RWPE2 (cell line): ENCODE results near the gene LRRC10.

Experiments used
- ATAC-seq: fragments of 200-7000 bp; cut with Tn5 transposase; 3 replicates; pipeline ENCODE4 v1.9.1; 2021; ENCODE audit warnings: low read depth
- DNase-seq: peaks from one replicate; pipeline ENCODE4 v3.0.0-alpha.2; 2020; ENCODE audit warnings: low spot score
- H3K27ac ChIP-seq: fragments of 450-650 bp; 2 replicates; pipeline ENCODE4 v1.5.1; 2017; ENCODE audit warnings: mild to moderate bottlenecking; ENCODE audit not compliant: poor library complexity, severe bottlenecking
- H3K27me3 ChIP-seq: fragments of 250-450 bp; sonication (Bioruptor Pico); 2 replicates; pipeline ENCODE4 v1.5.1; 2021; ENCODE audit warnings: mild to moderate bottlenecking, moderate library complexity; ENCODE audit not compliant: insufficient read depth, poor library complexity, severe bottlenecking
- H3K36me3 ChIP-seq: fragments of 250-450 bp; sonication (Bioruptor Pico); 2 replicates; pipeline ENCODE4 v1.5.1; 2020; ENCODE audit warnings: low read depth, mild to moderate bottlenecking, moderate library complexity
- H3K4me1 ChIP-seq: fragments of 250-450 bp; sonication (Bioruptor Pico); 2 replicates; pipeline ENCODE4 v1.5.1; 2021; ENCODE audit warnings: mild to moderate bottlenecking, moderate library complexity; ENCODE audit not compliant: insufficient read depth, poor library complexity, severe bottlenecking
- H3K4me3 ChIP-seq: fragments of 250-450 bp; sonication (Bioruptor Pico); 2 replicates; pipeline ENCODE4 v1.5.1; 2021; ENCODE audit warnings: mild to moderate bottlenecking, moderate library complexity; ENCODE audit not compliant: severe bottlenecking
- H3K9me3 ChIP-seq: fragments of 250-450 bp; sonication (Bioruptor Pico); 2 replicates; pipeline ENCODE4 v1.5.1; 2021; ENCODE audit warnings: mild to moderate bottlenecking, moderate library complexity; ENCODE audit not compliant: severe bottlenecking
- CTCF ChIP-seq: fragments of 450-650 bp; IDR thresholded peaks from one replicate; pipeline ENCODE4 v1.5.1; 2017; ENCODE audit warnings: mild to moderate bottlenecking, moderate library complexity; ENCODE audit not compliant: poor library complexity, severe bottlenecking

Gene LRRC10

GRCh38 chr12:69639400-69640016, 28.8 kb upstream of the LRRC10 start:
- Histone ChIP-seq H3K27me3 (no peaks in the 10 kb centered on the region), H3K9me3 (no peaks in the 10 kb centered on the region), H3K4me3 (no peak overlapping the region), H3K36me3 (no peaks in the 10 kb centered on the region), H3K4me1 (no peaks in the 10 kb centered on the region), H3K27ac (no peak overlapping the region)
- DNase-seq: no peak
- peak; percentile 93 for TF ChIP-seq CTCF
- ATAC-seq: peak; percentile 65; the same call in 1 of the 3 replicates

- no peaks in the 10 kb centered on the region for H3K9me3 ChIP-seq
- no peaks in the 10 kb centered on the region for H3K36me3 ChIP-seq
- no peak for TF ChIP-seq CTCF
- no peaks in the 10 kb centered on the region for H3K4me1 ChIP-seq
- no peaks in the 10 kb centered on the region for H3K27me3 ChIP-seq
- ATAC-seq (no peak), DNase-seq (no peak)
- no peak overlapping the region for H3K4me3 ChIP-seq
- no peak overlapping the region for H3K27ac ChIP-seq
Observed at GRCh38 chr12:69633061-69633460, 22.4 kb upstream of the LRRC10 start.

GRCh38 chr12:69630191-69630590, 19.5 kb upstream of the LRRC10 start:
- no peak overlapping the region for H3K4me3 ChIP-seq
- H3K4me1 ChIP-seq: no peaks in the 10 kb centered on the region
- TF ChIP-seq CTCF: peak; percentile 43
- ATAC-seq: no peak
- no peak overlapping the region for H3K27ac ChIP-seq
- no peaks in the 10 kb centered on the region for H3K36me3 ChIP-seq
- H3K27me3 ChIP-seq: no peaks in the 10 kb centered on the region
- H3K9me3 ChIP-seq: no peaks in the 10 kb centered on the region
- no peak for DNase-seq

GRCh38 chr12:69627501-69627900, 16.8 kb upstream of the LRRC10 start:
- H3K27ac ChIP-seq: no peak overlapping the region
- no peaks in the 10 kb centered on the region for H3K36me3 ChIP-seq
- no peaks in the 10 kb centered on the region for H3K27me3 ChIP-seq
- no peak for TF ChIP-seq CTCF
- no peak overlapping the region for H3K4me3 ChIP-seq
- no peaks in the 10 kb centered on the region for H3K4me1 ChIP-seq
- DNase-seq (no peak), ATAC-seq (no peak)
- H3K9me3 ChIP-seq: no peaks in the 10 kb centered on the region

- H3K4me3 ChIP-seq: no peak overlapping the region
- ATAC-seq (no peak), DNase-seq (no peak)
- no peaks in the 10 kb centered on the region for H3K27me3 ChIP-seq
- no peak for TF ChIP-seq CTCF
- no peaks in the 10 kb centered on the region for H3K36me3 ChIP-seq
- H3K27ac ChIP-seq: no peak overlapping the region
- no peaks in the 10 kb centered on the region for H3K9me3 ChIP-seq
- no peaks in the 10 kb centered on the region for H3K4me1 ChIP-seq
Observed at GRCh38 chr12:69623970-69624369, 13.3 kb upstream of the LRRC10 start.
